HG02938 (cell line): ENCODE results near the gene IGFBP1.
A peak's percentile ranks its signal among the peaks of the same experiment; 100 is the strongest.

Experiments
- ATAC-seq: cut with Tn5 transposase; IDR thresholded peaks from one replicate; pipeline ENCODE4 v1.9.1; 2021; ENCODE audit warnings: mild to moderate bottlenecking, moderate library complexity; ENCODE audit not compliant: unreplicated experiment

The IGFBP1 gene

GRCh38 chr7:45898222-45898621 is 9.9 kb downstream of the IGFBP1 start:
- no peak for ATAC-seq

GRCh38 chr7:45901566-45901965 is 13.3 kb downstream of the IGFBP1 start:
- ATAC-seq, result no peak

- ATAC-seq, result no peak
These were observed 14.5 kb downstream of the IGFBP1 start for GRCh38 chr7:45902820-45903219.

- no peak for ATAC-seq
These were observed 21.3 kb downstream of the IGFBP1 start for GRCh38 chr7:45909561-45909960.

GRCh38 chr7:45910855-45911254 is 22.6 kb downstream of the IGFBP1 start:
- no peak for ATAC-seq

GRCh38 chr7:45911311-45911710 is 23.0 kb downstream of the IGFBP1 start:
- no peak for ATAC-seq

GRCh38 chr7:45912972-45913371 is 24.7 kb downstream of the IGFBP1 start:
- no peak for ATAC-seq

GRCh38 chr7:45914911-45915310 is 26.6 kb downstream of the IGFBP1 start:
- ATAC-seq, result no peak

GRCh38 chr7:45915606-45916005 is 27.3 kb downstream of the IGFBP1 start:
- no peak for ATAC-seq

- ATAC-seq, result no peak
These were observed 28.8 kb downstream of the IGFBP1 start for GRCh38 chr7:45917064-45917463.

GRCh38 chr7:45917658-45918057 is 29.4 kb downstream of the IGFBP1 start:
- peak; percentile 56 for ATAC-seq

- ATAC-seq, result no peak
These were observed 30.3 kb downstream of the IGFBP1 start for GRCh38 chr7:45918556-45918955.

- no peak for ATAC-seq
These were observed 31.0 kb downstream of the IGFBP1 start for GRCh38 chr7:45919231-45919784.

GRCh38 chr7:45919993-45920459 is 31.7 kb downstream of the IGFBP1 start:
- ATAC-seq, result no peak

GRCh38 chr7:45920502-45921380 is 32.5 kb downstream of the IGFBP1 start, which contains the start of gene IGFBP3:
TSS of gene IGFBP3 (minus strand) at chr7:45921272. CDS start at chr7:45921140, 132 bp downstream.
- no peak for ATAC-seq

- no peak for ATAC-seq
These were observed 33.1 kb downstream of the IGFBP1 start for GRCh38 chr7:45921381-45921698.

- ATAC-seq, result no peak
These were observed 33.6 kb downstream of the IGFBP1 start for GRCh38 chr7:45921699-45922519.

- no peak for ATAC-seq
These were observed 34.5 kb downstream of the IGFBP1 start for GRCh38 chr7:45922810-45923209.

GRCh38 chr7:45923290-45923689 is 35.0 kb downstream of the IGFBP1 start:
- peak; percentile 44 for ATAC-seq

GRCh38 chr7:45923818-45924217 is 35.5 kb downstream of the IGFBP1 start:
- no peak for ATAC-seq

GRCh38 chr7:45924283-45924682 is 36.0 kb downstream of the IGFBP1 start:
- no peak for ATAC-seq

- ATAC-seq, result no peak
These were observed 39.4 kb downstream of the IGFBP1 start for GRCh38 chr7:45927721-45928120.
